ENCODE results near the gene TASP1.

TASP1 gene

GRCh38 chr20:13404293-13404692 is 234.4 kb downstream of the TASP1 start:
- no peak for TF ChIP-seq CTCF (IDR thresholded peaks at IDR 0.05; ENCODE audit: borderline replicate concordance, control extremely low read depth, extremely low read depth, insufficient read depth, missing control alignments)
- no peak for DNase-seq (ENCODE audit: low spot score)
- in situ Hi-C loops (cut with MboI; ENCODE audit: low sequenced_read_pairs, unreplicated experiment) = no loop called here

- DNase-seq (ENCODE audit: low spot score) = no peak
- in situ Hi-C loops (cut with MboI; ENCODE audit: low sequenced_read_pairs, unreplicated experiment) = no loop called here
- TF ChIP-seq CTCF (IDR thresholded peaks at IDR 0.05; ENCODE audit: borderline replicate concordance, control extremely low read depth, extremely low read depth, insufficient read depth, missing control alignments) = no peak
These were observed 235.3 kb downstream of the TASP1 start for GRCh38 chr20:13403453-13403852.

- DNase-seq (ENCODE audit: low spot score) = no peak
- TF ChIP-seq CTCF (IDR thresholded peaks at IDR 0.05; ENCODE audit: borderline replicate concordance, control extremely low read depth, extremely low read depth, insufficient read depth, missing control alignments) = no peak
- in situ Hi-C loops (cut with MboI; ENCODE audit: low sequenced_read_pairs, unreplicated experiment) = no loop called here
These were observed 235.7 kb downstream of the TASP1 start for GRCh38 chr20:13402986-13403385.

GRCh38 chr20:13402171-13402760 is 236.5 kb downstream of the TASP1 start:
- DNase-seq (ENCODE audit: low spot score) = no peak
- in situ Hi-C loops (cut with MboI; ENCODE audit: low sequenced_read_pairs, unreplicated experiment) = no loop called here
- TF ChIP-seq CTCF (IDR thresholded peaks at IDR 0.05; ENCODE audit: borderline replicate concordance, control extremely low read depth, extremely low read depth, insufficient read depth, missing control alignments) = no peak

GRCh38 chr20:13401596-13401995 is 237.1 kb downstream of the TASP1 start:
- in situ Hi-C loops (cut with MboI; ENCODE audit: low sequenced_read_pairs, unreplicated experiment) = no loop called here
- no peak for TF ChIP-seq CTCF (IDR thresholded peaks at IDR 0.05; ENCODE audit: borderline replicate concordance, control extremely low read depth, extremely low read depth, insufficient read depth, missing control alignments)
- DNase-seq (ENCODE audit: low spot score) = no peak

- DNase-seq (ENCODE audit: low spot score) = no peak
- in situ Hi-C loops (cut with MboI; ENCODE audit: low sequenced_read_pairs, unreplicated experiment) = no loop called here
- TF ChIP-seq CTCF (IDR thresholded peaks at IDR 0.05; ENCODE audit: borderline replicate concordance, control extremely low read depth, extremely low read depth, insufficient read depth, missing control alignments) = no peak
These were observed 238.3 kb downstream of the TASP1 start for GRCh38 chr20:13400453-13400852.

Data from GM13976 (cell line).